Measurements from ENCODE around the gene GALP.
"Not testable (repeated sequence)": the region's sequence is repeated elsewhere in the genome, so short reads cannot be mapped to it uniquely, and the experiment has no call there.

The GALP gene

DNA sequence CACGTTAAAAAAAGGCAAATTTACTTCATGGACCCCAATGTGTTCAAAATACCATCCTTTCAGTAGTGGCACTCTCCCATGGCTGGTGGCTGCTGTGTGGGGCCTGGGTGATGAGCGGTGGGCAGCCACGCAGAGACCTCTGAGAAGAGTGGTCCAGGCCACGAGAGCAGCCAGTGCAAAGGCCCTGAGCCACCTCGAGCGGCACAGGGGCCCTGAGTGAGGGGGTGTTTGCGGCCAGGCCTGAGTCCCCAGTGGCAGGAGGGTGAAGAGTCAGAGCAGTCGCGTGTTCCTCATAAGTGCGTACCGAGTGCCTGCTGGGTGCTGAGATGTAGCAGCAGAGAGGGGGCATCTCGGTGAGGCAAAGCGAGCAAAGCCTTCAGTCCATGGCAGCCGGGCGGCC lies 27.7 kb upstream of the GALP start:
- no peaks in the 10 kb centered on the region for H3K36me3 ChIP-seq (ENCODE audit: insufficient read depth, low read length)
- H3K79me2 ChIP-seq (ENCODE audit: control insufficient read depth, insufficient read depth, low read length, unreplicated experiment) = peaks cover 6% of the 10 kb centered on the region
- H2AFZ ChIP-seq (ENCODE audit: low read length, unreplicated experiment) = no peak overlapping the region

DNA sequence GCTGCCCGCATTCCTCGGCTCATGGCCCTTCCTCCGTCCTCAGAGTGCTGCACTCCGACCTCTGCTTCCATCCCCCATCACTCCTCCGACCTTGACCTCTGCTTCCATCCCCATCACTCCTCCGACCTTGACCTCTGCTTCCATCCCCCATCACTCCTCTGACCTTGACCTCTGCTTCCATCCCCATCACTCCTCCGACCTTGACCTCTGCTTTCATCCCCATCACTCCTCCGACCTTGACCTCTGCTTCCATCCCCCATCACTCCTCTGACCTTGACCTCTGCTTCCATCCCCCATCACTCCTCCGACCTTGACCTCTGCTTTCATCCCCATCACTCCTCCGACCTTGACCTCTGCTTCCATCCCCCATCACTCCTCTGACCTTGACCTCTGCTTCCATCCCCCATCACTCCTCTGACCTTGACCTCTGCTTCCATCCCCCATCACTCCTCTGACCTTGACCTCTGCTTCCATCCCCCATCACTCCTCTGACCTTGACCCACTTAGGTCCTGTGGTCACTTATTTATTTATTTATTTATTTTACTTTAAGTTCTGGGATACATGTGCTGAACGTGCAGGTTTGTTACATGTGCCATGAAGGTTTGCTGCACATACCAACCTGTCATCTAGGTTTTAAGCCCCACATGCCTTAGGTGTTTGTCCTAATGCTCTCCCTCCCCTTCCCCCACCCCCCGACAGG lies 26.7 kb upstream of the GALP start:
- not testable (repeated sequence) for H3K36me3 ChIP-seq (ENCODE audit: insufficient read depth, low read length); H3K4me1 ChIP-seq (ENCODE audit: control insufficient read depth, insufficient read depth, low read length, unreplicated experiment)

More for the DNA sequence above, 27.7 kb upstream of the GALP start:
- Histone ChIP-seq H3K27ac (ENCODE audit: low read depth, low read length) (no peak overlapping the region), H3K4me1 (ENCODE audit: control insufficient read depth, insufficient read depth, low read length, unreplicated experiment) (no peaks in the 10 kb centered on the region), H3K4me3 (ENCODE audit: low read depth, low read length) (no peak overlapping the region), H3K27me3 (ENCODE audit: insufficient read depth, low read length) (no peaks in the 10 kb centered on the region)

GRCh38 chr19:56149656-56150038 lies 26.2 kb upstream of the GALP start:
- Histone ChIP-seq H3K4me1 (ENCODE audit: control insufficient read depth, insufficient read depth, low read length, unreplicated experiment) (no peaks in the 10 kb centered on the region), H2AFZ (ENCODE audit: low read length, unreplicated experiment) (no peak overlapping the region), H3K36me3 (ENCODE audit: insufficient read depth, low read length) (no peaks in the 10 kb centered on the region), H3K4me3 (ENCODE audit: low read depth, low read length) (no peak overlapping the region), H3K79me2 (ENCODE audit: control insufficient read depth, insufficient read depth, low read length, unreplicated experiment) (peaks cover 2% of the 10 kb centered on the region), H3K27me3 (ENCODE audit: insufficient read depth, low read length) (no peaks in the 10 kb centered on the region), H3K27ac (ENCODE audit: low read depth, low read length) (no peak overlapping the region)

More for the DNA sequence above, 26.7 kb upstream of the GALP start:
- not testable (repeated sequence) for H3K79me2 ChIP-seq (ENCODE audit: control insufficient read depth, insufficient read depth, low read length, unreplicated experiment); H3K27me3 ChIP-seq (ENCODE audit: insufficient read depth, low read length); H2AFZ ChIP-seq (ENCODE audit: low read length, unreplicated experiment); H3K27ac ChIP-seq (ENCODE audit: low read depth, low read length); H3K4me3 ChIP-seq (ENCODE audit: low read depth, low read length)

- peaks cover 2% of the 10 kb centered on the region for H3K79me2 ChIP-seq (ENCODE audit: control insufficient read depth, insufficient read depth, low read length, unreplicated experiment)
- H3K4me1 ChIP-seq (ENCODE audit: control insufficient read depth, insufficient read depth, low read length, unreplicated experiment) = no peaks in the 10 kb centered on the region
- H2AFZ ChIP-seq (ENCODE audit: low read length, unreplicated experiment) = no peak overlapping the region
- H3K27ac ChIP-seq (ENCODE audit: low read depth, low read length) = no peak overlapping the region
- no peak overlapping the region for H3K4me3 ChIP-seq (ENCODE audit: low read depth, low read length)
- no peaks in the 10 kb centered on the region for H3K27me3 ChIP-seq (ENCODE audit: insufficient read depth, low read length)
- H3K36me3 ChIP-seq (ENCODE audit: insufficient read depth, low read length) = no peaks in the 10 kb centered on the region
Measured at GRCh38 chr19:56150358-56150757, 25.4 kb upstream of the GALP start.

DNA sequence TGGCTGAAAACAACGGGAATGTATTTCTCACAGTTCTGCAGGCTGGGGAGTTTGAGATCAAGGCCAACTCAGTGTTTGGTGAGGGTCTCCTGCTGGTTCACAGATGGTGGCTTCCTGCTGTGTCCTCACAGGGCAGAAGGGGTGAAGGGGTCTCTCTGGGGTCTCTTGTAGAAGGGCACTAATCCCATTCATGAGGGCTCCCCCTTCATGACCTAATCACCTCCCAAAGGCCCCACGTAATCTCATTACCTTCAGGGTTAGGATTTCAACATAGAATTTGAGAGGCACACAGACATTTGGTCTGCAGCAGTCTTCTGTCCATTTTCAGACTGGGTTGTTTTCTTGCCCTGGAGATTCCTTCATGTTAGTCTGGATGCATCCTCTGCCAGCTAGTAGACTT lies 23.2 kb upstream of the GALP start:
- Histone ChIP-seq H3K4me3 (ENCODE audit: low read depth, low read length) (no peak overlapping the region), H3K27me3 (ENCODE audit: insufficient read depth, low read length) (no peaks in the 10 kb centered on the region), H2AFZ (ENCODE audit: low read length, unreplicated experiment) (no peak overlapping the region), H3K36me3 (ENCODE audit: insufficient read depth, low read length) (no peaks in the 10 kb centered on the region), H3K4me1 (ENCODE audit: control insufficient read depth, insufficient read depth, low read length, unreplicated experiment) (no peaks in the 10 kb centered on the region), H3K79me2 (ENCODE audit: control insufficient read depth, insufficient read depth, low read length, unreplicated experiment) (peaks cover 2% of the 10 kb centered on the region), H3K27ac (ENCODE audit: low read depth, low read length) (no peak overlapping the region)

DNA sequence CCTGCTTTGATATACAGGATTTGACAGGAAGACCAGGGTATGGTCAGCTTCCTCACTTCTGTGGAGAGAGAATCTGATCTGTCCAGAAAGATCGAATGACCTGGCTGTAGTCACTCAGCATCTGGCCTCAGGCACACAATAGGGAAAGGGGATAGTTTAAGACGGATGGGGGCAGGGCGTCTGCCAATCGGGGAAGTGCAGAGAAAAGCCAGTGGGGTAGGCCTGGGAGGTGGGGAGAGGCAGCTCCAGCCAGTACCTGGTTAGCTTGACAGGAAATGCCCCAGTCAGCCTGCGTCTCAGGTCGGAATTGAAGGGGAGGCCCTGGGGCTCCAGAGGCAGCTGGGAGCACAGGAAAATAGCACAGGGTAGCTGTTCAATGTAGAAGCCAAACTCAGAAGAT lies 22.3 kb upstream of the GALP start:
- Histone ChIP-seq H3K27me3 (ENCODE audit: insufficient read depth, low read length) (no peaks in the 10 kb centered on the region), H3K79me2 (ENCODE audit: control insufficient read depth, insufficient read depth, low read length, unreplicated experiment) (peaks cover 2% of the 10 kb centered on the region), H3K4me3 (ENCODE audit: low read depth, low read length) (no peak overlapping the region), H2AFZ (ENCODE audit: low read length, unreplicated experiment) (no peak overlapping the region), H3K27ac (ENCODE audit: low read depth, low read length) (no peak overlapping the region), H3K36me3 (ENCODE audit: insufficient read depth, low read length) (no peaks in the 10 kb centered on the region), H3K4me1 (ENCODE audit: control insufficient read depth, insufficient read depth, low read length, unreplicated experiment) (no peaks in the 10 kb centered on the region)

DNA sequence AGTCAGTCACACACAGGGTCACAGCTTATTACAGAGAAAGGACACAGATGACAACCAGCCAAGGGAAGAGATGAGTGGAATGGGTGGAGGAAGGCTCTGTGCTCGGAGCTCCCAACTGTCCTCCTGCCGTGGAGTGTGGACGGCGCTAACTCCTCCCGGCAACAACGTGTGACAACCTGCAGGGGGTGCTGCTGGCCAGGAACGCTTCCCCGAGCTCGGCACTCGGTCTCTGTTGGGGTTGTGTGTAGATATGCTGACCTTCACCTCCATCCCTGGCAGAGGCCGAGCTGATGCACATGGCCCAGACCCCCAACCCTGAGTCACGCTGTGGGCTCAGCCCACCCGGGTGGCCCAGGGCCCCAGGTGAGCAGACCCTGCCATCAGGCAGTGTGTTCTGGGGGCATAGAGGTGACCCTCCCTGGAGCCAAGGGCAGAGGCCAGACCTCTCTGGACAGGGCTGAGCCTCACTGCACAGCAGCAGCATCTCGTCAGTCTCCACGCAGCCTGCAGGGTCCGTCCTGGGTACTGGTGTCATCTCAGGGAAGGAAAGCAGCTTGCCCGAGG lies 20.6 kb upstream of the GALP start:
- H3K36me3 ChIP-seq (ENCODE audit: insufficient read depth, low read length) = no peaks in the 10 kb centered on the region
- no peak overlapping the region for H3K27ac ChIP-seq (ENCODE audit: low read depth, low read length)
- no peak overlapping the region for H2AFZ ChIP-seq (ENCODE audit: low read length, unreplicated experiment)
- H3K79me2 ChIP-seq (ENCODE audit: control insufficient read depth, insufficient read depth, low read length, unreplicated experiment) = peaks cover 2% of the 10 kb centered on the region
- H3K4me1 ChIP-seq (ENCODE audit: control insufficient read depth, insufficient read depth, low read length, unreplicated experiment) = no peaks in the 10 kb centered on the region
- H3K27me3 ChIP-seq (ENCODE audit: insufficient read depth, low read length) = no peaks in the 10 kb centered on the region
- H3K4me3 ChIP-seq (ENCODE audit: low read depth, low read length) = no peak overlapping the region

- Histone ChIP-seq H3K27me3 (ENCODE audit: insufficient read depth, low read length) (no peaks in the 10 kb centered on the region), H3K36me3 (ENCODE audit: insufficient read depth, low read length) (no peaks in the 10 kb centered on the region), H3K4me3 (ENCODE audit: low read depth, low read length) (no peak overlapping the region), H3K27ac (ENCODE audit: low read depth, low read length) (no peak overlapping the region), H3K79me2 (ENCODE audit: control insufficient read depth, insufficient read depth, low read length, unreplicated experiment) (no peaks in the 10 kb centered on the region), H2AFZ (ENCODE audit: low read length, unreplicated experiment) (no peak overlapping the region), H3K4me1 (ENCODE audit: control insufficient read depth, insufficient read depth, low read length, unreplicated experiment) (no peaks in the 10 kb centered on the region)
Measured at GRCh38 chr19:56156768-56157167, 19.0 kb upstream of the GALP start.

GRCh38 chr19:56158170-56158757 lies 17.5 kb upstream of the GALP start:
- no peaks in the 10 kb centered on the region for H3K4me1 ChIP-seq (ENCODE audit: control insufficient read depth, insufficient read depth, low read length, unreplicated experiment)
- no peak overlapping the region for H2AFZ ChIP-seq (ENCODE audit: low read length, unreplicated experiment)
- H3K79me2 ChIP-seq (ENCODE audit: control insufficient read depth, insufficient read depth, low read length, unreplicated experiment) = no peaks in the 10 kb centered on the region
- no peak overlapping the region for H3K27ac ChIP-seq (ENCODE audit: low read depth, low read length)
- H3K36me3 ChIP-seq (ENCODE audit: insufficient read depth, low read length) = no peaks in the 10 kb centered on the region
- no peaks in the 10 kb centered on the region for H3K27me3 ChIP-seq (ENCODE audit: insufficient read depth, low read length)
- H3K4me3 ChIP-seq (ENCODE audit: low read depth, low read length) = no peak overlapping the region

DNA sequence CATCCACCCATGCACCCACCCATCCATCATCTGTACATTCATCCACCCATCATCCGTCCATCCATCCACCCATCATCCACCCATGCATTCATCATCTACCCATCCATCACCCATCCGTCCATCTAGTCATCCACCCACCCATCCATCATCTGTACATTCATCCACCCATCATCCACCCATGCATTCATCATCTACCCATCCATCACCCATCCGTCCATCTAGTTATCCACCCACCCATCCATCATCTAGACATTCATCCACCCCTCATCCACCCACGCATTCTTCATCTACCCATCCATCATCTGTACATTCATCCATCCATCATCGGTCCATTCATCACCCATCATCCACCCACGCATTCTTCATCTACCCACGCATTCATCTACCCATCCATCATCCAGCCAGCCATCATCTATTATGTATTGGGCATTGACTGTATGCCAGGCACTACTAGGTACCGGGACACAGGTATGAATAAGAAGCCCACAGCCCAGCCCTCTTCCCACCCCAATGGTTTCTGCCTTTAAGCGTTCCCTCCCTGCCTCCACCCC lies 16.7 kb upstream of the GALP start:
- no peaks in the 10 kb centered on the region for H3K36me3 ChIP-seq (ENCODE audit: insufficient read depth, low read length)
- H3K4me1 ChIP-seq (ENCODE audit: control insufficient read depth, insufficient read depth, low read length, unreplicated experiment) = no peaks in the 10 kb centered on the region
- H3K27ac ChIP-seq (ENCODE audit: low read depth, low read length) = no peak overlapping the region
- no peak overlapping the region for H2AFZ ChIP-seq (ENCODE audit: low read length, unreplicated experiment)
- no peaks in the 10 kb centered on the region for H3K27me3 ChIP-seq (ENCODE audit: insufficient read depth, low read length)
- H3K79me2 ChIP-seq (ENCODE audit: control insufficient read depth, insufficient read depth, low read length, unreplicated experiment) = no peaks in the 10 kb centered on the region
- no peak overlapping the region for H3K4me3 ChIP-seq (ENCODE audit: low read depth, low read length)
